Left lung (tissue), 10 donors: Measurements from ENCODE around the gene DCST2. TPM values are rescaled to one million over a fixed set of nuclear protein-coding genes. Genes with fewer than 3 reads are reported as not detected.
A peak's percentile ranks its signal among the peaks of the same experiment; 100 is the strongest.

ENCODE experiments used
- ATAC-seq: fragments of 200-7000 bp; cut with Tn5 transposase; one replicate; pipeline ENCODE4 v1.9.1; 2020; ENCODE audit warnings: moderate library complexity
- DNase-seq, 4 donors: peaks; one replicate each; pipeline ENCODE4 v3.0.0-alpha.2; 2013 to 2020
- H3K27ac ChIP-seq, 2 donors: fragments of 200-600 bp; sonication (generic) in 1 of 2; one replicate each; pipeline versions ENCODE4 v1.5.0 to v1.8.0; 2020 to 2021
- H3K27me3 ChIP-seq, 2 donors: fragments of 200-600 bp; sonication (generic) in 1 of 2; one replicate each; pipeline versions ENCODE4 v1.5.0 to v1.8.0; 2020 to 2021
- H3K36me3 ChIP-seq, 2 donors: fragments of 200-600 bp; sonication (generic) in 1 of 2; one replicate each; pipeline versions ENCODE4 v1.5.0 to v1.8.0; 2020 to 2021
- H3K4me1 ChIP-seq, 2 donors: fragments of 200-600 bp; one replicate each; pipeline ENCODE4 v1.8.0; 2021
- H3K4me3 ChIP-seq, 2 donors: fragments of 200-600 bp; sonication (generic) in 1 of 2; one replicate each; pipeline versions ENCODE4 v1.5.0 to v1.8.0; 2020 to 2021; ENCODE audit warnings: mild to moderate bottlenecking in 1 of 2
- H3K9me3 ChIP-seq, 2 donors: fragments of 200-600 bp; sonication (generic) in 1 of 2; one replicate each; pipeline versions ENCODE4 v1.5.0 to v1.8.0; 2020 to 2021
- intact Hi-C, 2 donors: fragments of 100-400 bp; cut with DNase I; formaldehyde crosslinking; loops; one replicate each; pipeline versions ENCODE4 v1.11.2 to v1.14.2; 2022
- polyA plus RNA-seq, 6 donors: library from polyadenylated mRNA; unstranded; fragments of 120-200 nt; gene quantifications; one replicate each; pipeline ENCODE4 v1.2.1, GENCODE V29; 2013; ENCODE audit not compliant: insufficient read length in 6 of 6
- total RNA-seq, 2 donors: library from RNA; stranded (reverse); fragmentation: NEBNext Ultra II Directional; extraction: Animal tissue kit (Norgen Biotek cat#: 25700); gene quantifications; one replicate each; pipeline ENCODE4 v1.2.1, GENCODE V29; 2021
- TF ChIP-seq, protein P1 (sequence below), 2 donors: fragments of 200-600 bp; sonication (generic) in 1 of 2; IDR thresholded peaks; one replicate each; pipeline versions ENCODE4 v1.5.0 to v1.8.0; 2021; ENCODE audit warnings: antibody characterized with exemption in 2 of 2
- donor health status: DM: no; HTN: yes; CAD: no.
- donor health status: DM: no; HTN: no; CAD: no.

DCST2 gene
- total and polyA plus RNA-seq, 8 donors, result 0.60 to 2.5 (median 2.0) TPM

DNA sequence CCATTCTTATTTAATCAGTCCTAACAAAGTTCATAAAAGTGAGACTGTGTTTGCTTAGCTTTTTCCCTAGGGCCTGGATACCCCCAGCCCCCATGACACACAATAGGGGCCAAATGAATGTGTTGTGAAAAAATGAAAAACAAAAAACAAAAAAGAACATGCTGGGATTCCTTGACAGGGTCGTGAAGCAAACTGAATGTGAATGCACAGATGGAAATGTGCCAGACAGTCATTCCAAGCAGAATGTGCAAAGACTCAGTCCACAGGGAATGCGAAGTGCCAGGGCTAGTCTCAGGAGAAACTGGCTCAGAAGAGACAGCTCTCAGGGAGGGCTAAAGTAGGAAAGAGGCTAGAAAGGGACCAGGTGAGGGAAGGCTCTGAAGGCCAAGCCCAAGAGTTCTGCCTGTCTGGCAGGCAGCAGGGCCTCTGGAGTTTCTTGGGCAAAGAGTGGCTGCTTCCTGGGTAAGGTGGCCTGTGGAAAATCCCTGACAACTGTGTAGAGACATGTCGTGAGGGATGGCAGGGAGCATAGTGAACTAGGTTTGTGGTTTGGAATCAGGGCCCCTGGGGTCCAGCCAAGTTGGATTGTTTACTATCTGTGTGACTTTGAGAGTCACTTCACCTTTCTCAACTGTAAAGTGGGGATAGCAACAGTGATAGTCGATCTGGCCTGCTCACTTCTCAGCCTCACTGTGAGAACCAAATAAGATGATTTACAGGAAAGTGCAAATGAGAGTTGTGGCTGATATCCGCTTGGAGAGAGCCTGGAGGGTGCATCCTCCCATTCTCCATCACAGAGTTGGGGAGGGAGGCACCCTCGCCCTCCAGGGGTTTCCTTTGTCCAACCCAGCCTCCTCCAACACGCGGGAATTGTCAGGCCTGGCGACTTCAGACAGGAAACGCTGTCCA lies 16.3 kb upstream of the DCST2 start:
- ATAC-seq, result peak; percentile 1
- intact Hi-C loops, result no loop called here
- Histone ChIP-seq H3K27ac (peak overlapping the region; percentile 84 to 97), H3K27me3 (no peaks in the 10 kb centered on the region), H3K4me1 (peaks cover 15 to 48% of the 10 kb centered on the region in 2 donors), H3K4me3 (peak overlapping the region; percentile 78 to 95), H3K9me3 (no peaks in the 10 kb centered on the region), H3K36me3 (peaks cover 0 to 14% of the 10 kb centered on the region in 2 donors)
- TF ChIP-seq, protein P1, sequence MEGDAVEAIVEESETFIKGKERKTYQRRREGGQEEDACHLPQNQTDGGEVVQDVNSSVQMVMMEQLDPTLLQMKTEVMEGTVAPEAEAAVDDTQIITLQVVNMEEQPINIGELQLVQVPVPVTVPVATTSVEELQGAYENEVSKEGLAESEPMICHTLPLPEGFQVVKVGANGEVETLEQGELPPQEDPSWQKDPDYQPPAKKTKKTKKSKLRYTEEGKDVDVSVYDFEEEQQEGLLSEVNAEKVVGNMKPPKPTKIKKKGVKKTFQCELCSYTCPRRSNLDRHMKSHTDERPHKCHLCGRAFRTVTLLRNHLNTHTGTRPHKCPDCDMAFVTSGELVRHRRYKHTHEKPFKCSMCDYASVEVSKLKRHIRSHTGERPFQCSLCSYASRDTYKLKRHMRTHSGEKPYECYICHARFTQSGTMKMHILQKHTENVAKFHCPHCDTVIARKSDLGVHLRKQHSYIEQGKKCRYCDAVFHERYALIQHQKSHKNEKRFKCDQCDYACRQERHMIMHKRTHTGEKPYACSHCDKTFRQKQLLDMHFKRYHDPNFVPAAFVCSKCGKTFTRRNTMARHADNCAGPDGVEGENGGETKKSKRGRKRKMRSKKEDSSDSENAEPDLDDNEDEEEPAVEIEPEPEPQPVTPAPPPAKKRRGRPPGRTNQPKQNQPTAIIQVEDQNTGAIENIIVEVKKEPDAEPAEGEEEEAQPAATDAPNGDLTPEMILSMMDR (IDR thresholded peaks at IDR 0.05), result no peak
- DNase-seq, result peak in 1 of 4 donors; percentile 15

- Histone ChIP-seq H3K36me3 (peaks cover 0 to 2% of the 10 kb centered on the region in 2 donors), H3K27me3 (no peaks in the 10 kb centered on the region), H3K4me1 (peaks cover 15 to 50% of the 10 kb centered on the region in 2 donors), H3K27ac (no peak overlapping the region), H3K4me3 (no peak overlapping the region), H3K9me3 (no peaks in the 10 kb centered on the region)
- no peak for DNase-seq
- TF ChIP-seq, protein P1 (IDR thresholded peaks at IDR 0.05), result no peak
- intact Hi-C loops, result no loop called here
- ATAC-seq, result no peak
These were observed 15.1 kb upstream of the DCST2 start for GRCh38 chr1:155048449-155049334.

DNA sequence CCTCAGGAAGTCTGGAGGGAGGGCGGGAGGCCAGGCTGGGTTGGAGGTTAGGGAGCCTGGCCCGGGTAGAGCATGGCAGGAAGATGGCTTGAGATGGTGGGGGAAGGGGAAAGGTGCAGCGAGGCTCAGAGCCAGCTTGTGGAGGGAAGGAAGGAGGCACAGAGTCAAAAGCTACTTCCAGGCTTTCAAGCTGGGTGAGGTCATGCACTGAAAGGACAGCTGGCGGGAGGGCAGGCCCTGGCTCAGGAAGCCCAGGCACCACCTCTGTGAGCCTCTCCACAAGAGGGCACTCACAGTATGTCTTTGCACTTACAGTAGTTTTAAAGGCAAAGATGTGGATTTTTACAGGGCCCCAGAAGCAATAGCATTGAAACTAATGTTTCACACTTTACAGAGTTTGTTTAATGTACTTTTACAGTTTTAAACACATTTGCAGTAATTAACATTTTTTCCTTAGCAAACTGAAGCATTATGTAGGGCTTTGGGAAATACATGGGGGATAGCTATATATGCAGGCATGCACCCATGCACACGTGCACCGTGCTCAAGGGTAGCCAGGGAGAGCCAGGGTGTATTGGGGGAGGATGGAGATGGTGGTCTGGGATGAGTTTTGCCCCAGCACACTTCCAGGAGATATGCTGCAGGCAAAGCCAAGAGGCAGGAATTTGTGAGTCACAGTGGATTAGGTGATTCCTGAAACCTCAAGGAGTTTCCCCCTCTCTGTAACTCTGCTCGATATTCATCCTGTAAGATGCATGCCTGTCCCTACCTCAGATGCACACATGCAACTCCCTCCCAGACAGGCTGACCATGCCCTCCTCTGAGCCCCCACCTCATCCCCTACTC lies 11.5 kb upstream of the DCST2 start:
- ATAC-seq, result peak; percentile 98
- TF ChIP-seq, protein P1 (IDR thresholded peaks at IDR 0.05), result peak; percentile 58 to 79
- peak; percentile 33 to 89 (median 83) for DNase-seq
- no peaks in the 10 kb centered on the region for H3K36me3 ChIP-seq
- no peak overlapping the region for H3K4me3 ChIP-seq
- H3K4me1 ChIP-seq, result peaks cover 7 to 19% of the 10 kb centered on the region in 2 donors
- H3K9me3 ChIP-seq, result no peaks in the 10 kb centered on the region
- intact Hi-C loops, result no loop called here
- no peaks in the 10 kb centered on the region for H3K27me3 ChIP-seq
- peak overlapping the region; percentile 14 to 16 for H3K27ac ChIP-seq

DNA sequence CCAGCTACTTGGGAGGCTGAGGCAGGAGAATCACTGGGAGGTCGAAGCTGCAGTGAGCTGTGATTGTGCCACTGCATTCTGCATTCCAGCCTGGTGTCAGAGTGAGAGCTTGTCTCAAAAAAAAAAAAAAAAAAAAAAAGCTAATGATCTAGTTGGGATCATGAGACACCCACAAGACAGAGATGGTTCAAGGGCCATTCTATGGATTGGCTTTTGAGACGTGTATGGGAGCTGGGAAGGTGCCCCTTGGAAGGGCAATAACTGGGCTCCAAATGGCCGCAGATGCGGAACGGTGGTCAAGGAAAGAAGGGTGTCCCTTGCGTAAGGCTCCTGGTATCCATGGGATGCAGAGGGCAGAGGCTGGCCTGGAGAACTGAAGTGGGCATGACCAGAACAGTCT lies 10.8 kb upstream of the DCST2 start:
- peaks cover under 1 to 14% of the 10 kb centered on the region in 2 donors for H3K4me1 ChIP-seq
- no peak overlapping the region for H3K4me3 ChIP-seq
- DNase-seq, result no peak
- intact Hi-C loops, result no loop called here
- ATAC-seq, result no peak
- TF ChIP-seq, protein P1 (IDR thresholded peaks at IDR 0.05), result no peak
- peak overlapping the region; percentile 14 to 16 for H3K27ac ChIP-seq
- no peaks in the 10 kb centered on the region for H3K36me3 ChIP-seq
- H3K27me3 ChIP-seq, result no peaks in the 10 kb centered on the region
- no peaks in the 10 kb centered on the region for H3K9me3 ChIP-seq
